Bronchial epithelial cell (primary cell): ENCODE data around the gene G3BP1. TPM values are rescaled to one million over a fixed set of nuclear protein-coding genes. Genes with fewer than 3 reads are reported as not detected.
A peak's percentile ranks its signal among the peaks of the same experiment; 100 is the strongest.
"Not testable (repeated sequence)": the region's sequence is repeated elsewhere in the genome, so short reads cannot be mapped to it uniquely, and the experiment has no call there.

ENCODE experiments used
- DNase-seq: peaks from one replicate; pipeline ENCODE4 v3.0.0-alpha.2; 2010; ENCODE audit warnings: low read depth
- FAIRE-seq: peaks from 2 replicates; lab custom pipeline; 2011; peaks lifted over from hg19 to GRCh38; lab: Jason Lieb, UNC
- H3K27me3 ChIP-seq: 2 replicates; pipeline ENCODE4 v1.5.1; 2011; ENCODE audit warnings: low read length; ENCODE audit not compliant: control insufficient read depth, insufficient read depth
- H3K36me3 ChIP-seq: 2 replicates; pipeline ENCODE4 v1.5.1; 2011; ENCODE audit warnings: low read length; ENCODE audit not compliant: control insufficient read depth, insufficient read depth
- H3K4me3 ChIP-seq: 2 replicates; pipeline ENCODE4 v1.5.1; 2011; ENCODE audit warnings: mild to moderate bottlenecking, low read depth, low read length, control low read depth
- CTCF ChIP-seq: IDR thresholded peaks from 2 replicates; pipeline ENCODE4 v1.5.1; 2011; ENCODE audit warnings: mild to moderate bottlenecking, moderate library complexity, low read length, control low read depth, inconsistent platforms; ENCODE audit not compliant: insufficient read depth, severe bottlenecking
- total RNA-seq: library from RNA; depleted of rRNA; stranded (reverse); fragments of >200 nt; gene quantifications from 2 replicates; pipeline ENCODE4 v1.2.1, GENCODE V29; 2014

G3BP1 gene
- total RNA-seq, 1 donor from 2014 or later, result 242 TPM

GRCh38 chr5:151825445-151825844 is 53.7 kb downstream of the G3BP1 start:
- Histone ChIP-seq H3K36me3 (peaks cover 2% of the 10 kb centered on the region), H3K4me3 (no peak overlapping the region), H3K27me3 (no peaks in the 10 kb centered on the region)
- peak; percentile 49 for DNase-seq
- FAIRE-seq, result peak; percentile 58
- TF ChIP-seq CTCF, result peak; percentile 76

- H3K36me3 ChIP-seq, result no peaks in the 10 kb centered on the region
- TF ChIP-seq CTCF, result no peak
- H3K27me3 ChIP-seq, result no peaks in the 10 kb centered on the region
- no peak overlapping the region for H3K4me3 ChIP-seq
- FAIRE-seq, result no peak
- no peak for DNase-seq
Observed at GRCh38 chr5:151829370-151829769, 57.6 kb downstream of the G3BP1 start.

GRCh38 chr5:151832843-151833242 is 61.1 kb downstream of the G3BP1 start:
- FAIRE-seq, DNase-seq, H3K36me3 ChIP-seq: not testable (repeated sequence)

DNA sequence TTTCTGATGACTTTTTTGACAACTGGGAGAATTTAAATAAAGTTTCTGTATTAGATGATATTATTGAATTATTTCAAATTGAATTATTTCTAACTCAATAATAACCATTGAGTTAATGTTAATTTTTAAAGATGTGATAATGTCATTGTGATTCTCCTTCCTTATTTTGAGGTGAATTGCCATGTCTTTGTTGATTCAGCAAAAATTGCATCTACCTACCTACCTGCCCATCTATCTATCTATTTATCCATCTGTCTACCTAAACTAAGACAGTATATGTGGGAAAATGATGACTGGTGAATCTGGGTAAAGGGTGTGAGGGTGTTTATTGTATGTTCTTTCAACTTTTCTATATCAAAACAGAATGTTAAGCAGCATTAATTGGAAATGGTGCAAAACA is 75.0 kb downstream of the G3BP1 start:
- DNase-seq (no peak), FAIRE-seq (no peak)
- Histone ChIP-seq H3K27me3 (no peaks in the 10 kb centered on the region), H3K36me3 (no peaks in the 10 kb centered on the region), H3K4me3 (no peak overlapping the region)
- TF ChIP-seq CTCF, result no peak

More at GRCh38 chr5:151832843-151833242, 61.1 kb downstream of the G3BP1 start:
- not testable (repeated sequence) for H3K27me3 ChIP-seq, H3K4me3 ChIP-seq

GRCh38 chr5:151847871-151848270 is 76.1 kb downstream of the G3BP1 start:
- DNase-seq (no peak), FAIRE-seq (no peak)
- TF ChIP-seq CTCF, result no peak
- H3K36me3 ChIP-seq, result no peaks in the 10 kb centered on the region
- no peaks in the 10 kb centered on the region for H3K27me3 ChIP-seq
- H3K4me3 ChIP-seq, result no peak overlapping the region

GRCh38 chr5:151855701-151856100 is 83.9 kb downstream of the G3BP1 start:
- Histone ChIP-seq H3K27me3 (no peaks in the 10 kb centered on the region), H3K36me3 (no peaks in the 10 kb centered on the region), H3K4me3 (no peak overlapping the region)
- no peak for TF ChIP-seq CTCF
- FAIRE-seq, result no peak
- no peak for DNase-seq
